Measurements from ENCODE around the gene TMEM81.

- TF ChIP-seq, protein P1, sequence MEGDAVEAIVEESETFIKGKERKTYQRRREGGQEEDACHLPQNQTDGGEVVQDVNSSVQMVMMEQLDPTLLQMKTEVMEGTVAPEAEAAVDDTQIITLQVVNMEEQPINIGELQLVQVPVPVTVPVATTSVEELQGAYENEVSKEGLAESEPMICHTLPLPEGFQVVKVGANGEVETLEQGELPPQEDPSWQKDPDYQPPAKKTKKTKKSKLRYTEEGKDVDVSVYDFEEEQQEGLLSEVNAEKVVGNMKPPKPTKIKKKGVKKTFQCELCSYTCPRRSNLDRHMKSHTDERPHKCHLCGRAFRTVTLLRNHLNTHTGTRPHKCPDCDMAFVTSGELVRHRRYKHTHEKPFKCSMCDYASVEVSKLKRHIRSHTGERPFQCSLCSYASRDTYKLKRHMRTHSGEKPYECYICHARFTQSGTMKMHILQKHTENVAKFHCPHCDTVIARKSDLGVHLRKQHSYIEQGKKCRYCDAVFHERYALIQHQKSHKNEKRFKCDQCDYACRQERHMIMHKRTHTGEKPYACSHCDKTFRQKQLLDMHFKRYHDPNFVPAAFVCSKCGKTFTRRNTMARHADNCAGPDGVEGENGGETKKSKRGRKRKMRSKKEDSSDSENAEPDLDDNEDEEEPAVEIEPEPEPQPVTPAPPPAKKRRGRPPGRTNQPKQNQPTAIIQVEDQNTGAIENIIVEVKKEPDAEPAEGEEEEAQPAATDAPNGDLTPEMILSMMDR (IDR thresholded peaks at IDR 0.05) = no peak
- no peak for TF ChIP-seq EP300 (IDR thresholded peaks at IDR 0.05; ENCODE audit: low read depth)
- no peak for TF ChIP-seq POLR2A (IDR thresholded peaks at IDR 0.05)
- TF ChIP-seq POLR2AphosphoS5 (IDR thresholded peaks at IDR 0.05) = no peak
These were observed 21.4 kb downstream of the TMEM81 start for GRCh38 chr1:205062895-205063294.
